Measurements from ENCODE around the gene YIPF3. TPM values are rescaled to one million over a fixed set of nuclear protein-coding genes. Genes with fewer than 3 reads are reported as not detected.

YIPF3 gene
- polyA plus RNA-seq, 1 of the 3 experiments (the other 2 are of a cell fraction), result 219 TPM

DNA sequence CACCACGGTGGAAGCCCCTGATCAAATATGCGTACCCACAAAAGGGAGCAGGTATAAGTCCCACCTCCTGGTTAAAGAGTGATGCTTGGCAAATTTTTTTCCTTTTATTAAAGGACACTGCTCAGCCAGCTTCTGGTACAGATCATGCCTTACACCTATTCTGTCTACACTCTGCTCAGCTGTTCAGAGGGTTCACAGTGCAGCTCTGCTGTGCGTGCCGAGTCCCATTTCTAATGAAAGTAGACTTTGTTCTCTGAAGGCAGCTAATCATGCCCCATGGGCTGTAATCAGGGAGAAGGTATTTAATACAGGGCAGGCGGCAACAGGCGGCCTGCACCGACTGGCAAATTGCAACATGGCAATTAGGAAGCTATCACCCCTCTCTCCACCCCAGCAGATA lies 22.9 kb downstream of the YIPF3 start:
- Histone ChIP-seq H3F3A (replicated peaks; ENCODE audit: insufficient read depth) (no peaks in the 10 kb centered on the region), H3K4me2 (no peak overlapping the region), H3K9me3 (no peaks in the 10 kb centered on the region), H3K9ac (no peak overlapping the region), H3K27me3 (ENCODE audit: insufficient read depth) (no peaks in the 10 kb centered on the region), H2AFZ (ENCODE audit: low read depth) (no peak overlapping the region), H3K27ac (ENCODE audit: low read depth in 2 of 2, low read length in 1 of 2) (no peak overlapping the region), H3K36me3 (replicated peaks in 1 of 2; ENCODE audit: control insufficient read depth in 1 of 2, insufficient read depth in 2 of 2, low read length in 1 of 2) (peaks cover under 1 to 6% of the 10 kb centered on the region in 2 experiments), H3K4me1 (ENCODE audit: control insufficient read depth in 1 of 2, insufficient read depth in 2 of 2, low read depth in 1 of 2, low read length in 1 of 2) (peaks cover 14 to 43% of the 10 kb centered on the region in 2 experiments), H4K20me1 (ENCODE audit: insufficient read depth) (peaks cover 34% of the 10 kb centered on the region; the same call in 1 of the 2 replicates), H3K4me3 (ENCODE audit: low read depth in 2 of 2, low read length in 1 of 2) (no peak overlapping the region), H3K79me2 (ENCODE audit: insufficient read depth) (peaks cover 16% of the 10 kb centered on the region; the same call in 1 of the 2 replicates), H3K9me2 (no peaks in the 10 kb centered on the region)
- no peak for TF ChIP-seq POLR2AphosphoS5 (IDR thresholded peaks at IDR 0.05; ENCODE audit: low read depth, low read length)
- TF ChIP-seq RCOR1 (IDR thresholded peaks at IDR 0.05; ENCODE audit: low read length), result no peak
- no peak for TF ChIP-seq JUND (IDR thresholded peaks at IDR 0.05)
- TF ChIP-seq EZH2phosphoT487 (IDR thresholded peaks at IDR 0.05; ENCODE audit: borderline replicate concordance, low read depth), result no peak
- no peak for TF ChIP-seq MEF2A (IDR thresholded peaks at IDR 0.05; ENCODE audit: borderline replicate concordance, low read depth)
- TF ChIP-seq, protein P1, sequence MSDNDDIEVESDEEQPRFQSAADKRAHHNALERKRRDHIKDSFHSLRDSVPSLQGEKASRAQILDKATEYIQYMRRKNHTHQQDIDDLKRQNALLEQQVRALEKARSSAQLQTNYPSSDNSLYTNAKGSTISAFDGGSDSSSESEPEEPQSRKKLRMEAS (IDR thresholded peaks at IDR 0.05; ENCODE audit: low read depth), result no peak
- no peak for TF ChIP-seq FOXJ3 (CRISPR knock-in tag; IDR thresholded peaks at IDR 0.05)
- no peak for TF ChIP-seq GABPA (IDR thresholded peaks at IDR 0.05; ENCODE audit: low read depth)
- no peak for TF ChIP-seq SMC3 (IDR thresholded peaks at IDR 0.05; ENCODE audit: low read depth, low read length)
- TF ChIP-seq, protein P2, sequence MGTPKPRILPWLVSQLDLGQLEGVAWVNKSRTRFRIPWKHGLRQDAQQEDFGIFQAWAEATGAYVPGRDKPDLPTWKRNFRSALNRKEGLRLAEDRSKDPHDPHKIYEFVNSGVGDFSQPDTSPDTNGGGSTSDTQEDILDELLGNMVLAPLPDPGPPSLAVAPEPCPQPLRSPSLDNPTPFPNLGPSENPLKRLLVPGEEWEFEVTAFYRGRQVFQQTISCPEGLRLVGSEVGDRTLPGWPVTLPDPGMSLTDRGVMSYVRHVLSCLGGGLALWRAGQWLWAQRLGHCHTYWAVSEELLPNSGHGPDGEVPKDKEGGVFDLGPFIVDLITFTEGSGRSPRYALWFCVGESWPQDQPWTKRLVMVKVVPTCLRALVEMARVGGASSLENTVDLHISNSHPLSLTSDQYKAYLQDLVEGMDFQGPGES (IDR thresholded peaks at IDR 0.05; ENCODE audit: low read depth, low read length), result no peak
- TF ChIP-seq, protein P3, sequence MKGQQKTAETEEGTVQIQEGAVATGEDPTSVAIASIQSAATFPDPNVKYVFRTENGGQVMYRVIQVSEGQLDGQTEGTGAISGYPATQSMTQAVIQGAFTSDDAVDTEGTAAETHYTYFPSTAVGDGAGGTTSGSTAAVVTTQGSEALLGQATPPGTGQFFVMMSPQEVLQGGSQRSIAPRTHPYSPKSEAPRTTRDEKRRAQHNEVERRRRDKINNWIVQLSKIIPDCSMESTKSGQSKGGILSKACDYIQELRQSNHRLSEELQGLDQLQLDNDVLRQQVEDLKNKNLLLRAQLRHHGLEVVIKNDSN (IDR thresholded peaks at IDR 0.05; ENCODE audit: borderline replicate concordance, low read depth), result no peak
- no peak for TF ChIP-seq NRF1 (IDR thresholded peaks at IDR 0.05; ENCODE audit: low read depth, low read length)
- TF ChIP-seq GATA2 (CRISPR knock-in tag; IDR thresholded peaks at IDR 0.05), result no peak
- TF ChIP-seq ELF1 (IDR thresholded peaks at IDR 0.05), result no peak
- TF ChIP-seq, protein P4, sequence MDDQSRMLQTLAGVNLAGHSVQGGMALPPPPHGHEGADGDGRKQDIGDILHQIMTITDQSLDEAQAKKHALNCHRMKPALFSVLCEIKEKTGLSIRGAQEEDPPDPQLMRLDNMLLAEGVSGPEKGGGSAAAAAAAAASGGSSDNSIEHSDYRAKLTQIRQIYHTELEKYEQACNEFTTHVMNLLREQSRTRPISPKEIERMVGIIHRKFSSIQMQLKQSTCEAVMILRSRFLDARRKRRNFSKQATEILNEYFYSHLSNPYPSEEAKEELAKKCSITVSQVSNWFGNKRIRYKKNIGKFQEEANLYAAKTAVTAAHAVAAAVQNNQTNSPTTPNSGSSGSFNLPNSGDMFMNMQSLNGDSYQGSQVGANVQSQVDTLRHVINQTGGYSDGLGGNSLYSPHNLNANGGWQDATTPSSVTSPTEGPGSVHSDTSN (IDR thresholded peaks at IDR 0.05), result no peak
- TF ChIP-seq NFIC (IDR thresholded peaks at IDR 0.05; ENCODE audit: borderline replicate concordance), result no peak
- no peak for TF ChIP-seq SIN3A (IDR thresholded peaks at IDR 0.05; ENCODE audit: borderline replicate concordance, low read depth, low read length)
- no peak for TF ChIP-seq YY1 (IDR thresholded peaks at IDR 0.05; ENCODE audit: low read depth)
- TF ChIP-seq CHD2 (IDR thresholded peaks at IDR 0.05; ENCODE audit: low read length, partially characterized antibody), result no peak
- TF ChIP-seq RFX5 (IDR thresholded peaks at IDR 0.05; ENCODE audit: low read length), result no peak
- over 99% methylated on average over 7 of the region's 7 CpGs for WGBS (ENCODE audit: low lambda C conversion rate)
- ChIA-PET CTCF (interaction anchor here (0.8 to 22.4 kb wide), 5 partner anchors 13 to 107 kb away, joined by 3 to 382 read pairs (median 22); partner anchors contain the start of genes DLK2, LRRC73 and TJAP1), POLR2A (interaction anchor here (2.1 kb wide), 1 partner anchor 13 kb away, joined by 8 read pairs; no protein-coding TSS in a partner anchor)
- DNase-seq, result no peak

Data from SK-N-SH (cell line).